SK-N-SH (cell line): ENCODE measurements around the gene CDK14. TPM values are rescaled to one million over a fixed set of nuclear protein-coding genes. Genes with fewer than 3 reads are reported as not detected.

Experiments
- CTCF ChIA-PET: fragments of 300-600, 350-600 bp; formaldehyde crosslinking; extraction: SDS; loops from one replicate; lab custom pipeline; 2021; lab: Yijun Ruan, JAX
- POLR2A ChIA-PET: fragments of 350-600 bp; sonication (Branson Sonifier 250); formaldehyde crosslinking; extraction: SDS; loops from one replicate; lab custom pipeline; 2020; ENCODE audit warnings: antibody characterized with exemption, inconsistent platforms; lab: Yijun Ruan, JAX
- DNase-seq: peaks from one replicate; pipeline ENCODE4 v3.0.0; 2012
- H2AFZ ChIP-seq: fragments of 200-600 bp; sonication (generic); 2 replicates; pipeline ENCODE4 v1.8.1; 2016; ENCODE audit warnings: antibody characterized with exemption, mild to moderate bottlenecking, low read depth
- H3F3A ChIP-seq: fragments of 200-600 bp; sonication (generic); replicated peaks from 2 replicates; pipeline ENCODE3; 2016; ENCODE audit warnings: antibody characterized with exemption, mild to moderate bottlenecking; ENCODE audit not compliant: insufficient read depth
- H3K27ac ChIP-seq, 2 experiments: fragments of 200-500 bp in 1 of 2; fragments of 200-600 bp in 1 of 2; sonication (Bioruptor generic) in 1 of 2; sonication (generic), shearing (Covaris generic) in 1 of 2; 2 replicates each; pipeline versions ENCODE4 v1.5.1 to v1.6.1; 2014 to 2016; ENCODE audit warnings: low read depth in 2 of 2, inconsistent platforms in 1 of 2, low read length in 1 of 2, mild to moderate bottlenecking in 1 of 2, mixed read lengths in 1 of 2
- H3K27me3 ChIP-seq: fragments of 200-600 bp; sonication (generic), shearing (Covaris generic); 2 replicates; pipeline ENCODE4 v1.6.1; 2016; ENCODE audit warnings: mixed run types; ENCODE audit not compliant: insufficient read depth
- H3K36me3 ChIP-seq, 2 experiments: fragments of 200-500 bp in 1 of 2; fragments of 200-600 bp in 1 of 2; sonication (Bioruptor generic) in 1 of 2; sonication (generic) in 1 of 2; replicated peaks in 1 of 2; 2 replicates each; pipeline versions ENCODE3 to v1.5.1; 2014 to 2016; ENCODE audit warnings: low read length in 1 of 2, mild to moderate bottlenecking in 1 of 2; ENCODE audit not compliant: insufficient read depth in 2 of 2, control insufficient read depth in 1 of 2
- H3K4me1 ChIP-seq, 2 experiments: fragments of 200-500 bp in 1 of 2; fragments of 200-600 bp in 1 of 2; sonication (Bioruptor generic) in 1 of 2; sonication (generic), shearing (Covaris generic) in 1 of 2; 2 replicates each; pipeline versions ENCODE4 v1.5.1 to v1.6.1; 2014 to 2016; ENCODE audit warnings: low read depth in 1 of 2, low read length in 1 of 2, mixed run types in 1 of 2; ENCODE audit not compliant: insufficient read depth in 2 of 2, control insufficient read depth in 1 of 2
- H3K4me2 ChIP-seq: fragments of 200-600 bp; sonication (generic), shearing (Covaris generic); 2 replicates; pipeline ENCODE4 v1.6.1; 2017; ENCODE audit warnings: mixed run types
- H3K4me3 ChIP-seq, 2 experiments: fragments of 200-500 bp in 1 of 2; fragments of 200-600 bp in 1 of 2; sonication (Bioruptor generic) in 1 of 2; sonication (generic), shearing (Covaris generic) in 1 of 2; 2 replicates each; pipeline versions ENCODE4 v1.5.1 to v1.8.1; 2014 to 2016; ENCODE audit warnings: low read depth in 2 of 2, inconsistent platforms in 1 of 2, low read length in 1 of 2, mild to moderate bottlenecking in 1 of 2, mixed read lengths in 1 of 2, moderate library complexity in 1 of 2
- H3K79me2 ChIP-seq: fragments of 200-600 bp; sonication (generic); 2 replicates; pipeline ENCODE4 v1.8.1; 2017; ENCODE audit warnings: mild to moderate bottlenecking; ENCODE audit not compliant: insufficient read depth
- H3K9ac ChIP-seq: fragments of 200-600 bp; sonication (generic); 2 replicates; pipeline ENCODE4 v1.6.1; 2017; ENCODE audit warnings: mixed run types
- H3K9me2 ChIP-seq: fragments of 200-600 bp; sonication (generic); 2 replicates; pipeline ENCODE4 v1.6.1; 2017; ENCODE audit warnings: mixed run types
- H3K9me3 ChIP-seq: fragments of 200-600 bp; sonication (generic); 2 replicates; pipeline ENCODE4 v1.6.1; 2017; ENCODE audit warnings: mixed run types, mild to moderate bottlenecking, moderate library complexity
- H4K20me1 ChIP-seq: fragments of 200-600 bp; sonication (generic); 2 replicates; pipeline ENCODE4 v1.6.1; 2017; ENCODE audit warnings: mild to moderate bottlenecking, mixed run types; ENCODE audit not compliant: insufficient read depth
- NFIC ChIP-seq: IDR thresholded peaks from 2 replicates; pipeline ENCODE4 v1.4.0; 2012; ENCODE audit warnings: borderline replicate concordance
- RFX5 ChIP-seq: IDR thresholded peaks from 2 replicates; pipeline ENCODE4 v1.6.1; 2012; ENCODE audit warnings: mild to moderate bottlenecking, improper control_type of control experiment, low read length
- RXRA ChIP-seq: IDR thresholded peaks from 2 replicates; pipeline ENCODE4 v1.4.0; 2012; ENCODE audit warnings: low read depth, mild to moderate bottlenecking, borderline replicate concordance
- SIN3A ChIP-seq: IDR thresholded peaks from 2 replicates; pipeline ENCODE4 v1.6.1; 2012; ENCODE audit warnings: low read depth, mild to moderate bottlenecking, low read length, moderate library complexity, borderline replicate concordance
- SMC3 ChIP-seq: IDR thresholded peaks from 2 replicates; pipeline ENCODE4 v1.6.1; 2012; ENCODE audit warnings: low read depth, low read length, improper control_type of control experiment
- TCF12 ChIP-seq: IDR thresholded peaks from 2 replicates; pipeline ENCODE4 v1.4.0; 2012
- WGBS: methylation state at CpG from one replicate; pipeline ENCODE4 v1.1.6; 2017; ENCODE audit warnings: low lambda C conversion rate; 5-methylcytosine and 5-hydroxymethylcytosine counted together
- polyA plus RNA-seq, 3 experiments: library from polyadenylated mRNA; depleted of rRNA; stranded (reverse); fragments of >200 nt; gene quantifications; 2 replicates each; pipeline ENCODE4 v1.2.3, GENCODE V29; 2012
- TF ChIP-seq, protein P1 (sequence below): IDR thresholded peaks from 2 replicates; pipeline ENCODE4; 2012
- TF ChIP-seq, protein P2 (sequence below): fragments of 150-350 bp; IDR thresholded peaks from 2 replicates; pipeline ENCODE4 v1.6.1; 2016; ENCODE audit warnings: mild to moderate bottlenecking, low read depth, low read length

Gene CDK14
- polyA plus RNA-seq, 1 of the 3 experiments (the other 2 are of a cell fraction), result 13.9 TPM

DNA sequence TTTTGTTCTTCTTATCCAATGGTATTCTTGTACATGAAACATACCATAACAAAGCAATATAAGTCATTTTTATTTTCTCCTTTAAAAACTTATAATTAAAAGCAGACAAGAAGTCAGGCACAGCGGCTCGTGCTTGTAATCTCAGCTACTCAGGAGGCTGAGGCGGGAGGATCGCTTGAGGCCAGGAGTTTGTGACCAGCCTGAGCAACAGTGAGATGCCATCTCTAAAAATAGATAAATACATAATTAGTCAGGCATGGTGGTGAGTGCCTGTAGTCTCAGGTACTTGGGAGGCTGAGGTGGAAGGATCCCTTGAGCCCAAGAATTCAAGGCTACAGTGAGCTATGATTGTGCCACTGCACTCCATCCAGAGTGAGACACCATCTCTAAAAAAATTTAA lies 473.0 kb downstream of the CDK14 start (continued):
- TF ChIP-seq, protein P1, sequence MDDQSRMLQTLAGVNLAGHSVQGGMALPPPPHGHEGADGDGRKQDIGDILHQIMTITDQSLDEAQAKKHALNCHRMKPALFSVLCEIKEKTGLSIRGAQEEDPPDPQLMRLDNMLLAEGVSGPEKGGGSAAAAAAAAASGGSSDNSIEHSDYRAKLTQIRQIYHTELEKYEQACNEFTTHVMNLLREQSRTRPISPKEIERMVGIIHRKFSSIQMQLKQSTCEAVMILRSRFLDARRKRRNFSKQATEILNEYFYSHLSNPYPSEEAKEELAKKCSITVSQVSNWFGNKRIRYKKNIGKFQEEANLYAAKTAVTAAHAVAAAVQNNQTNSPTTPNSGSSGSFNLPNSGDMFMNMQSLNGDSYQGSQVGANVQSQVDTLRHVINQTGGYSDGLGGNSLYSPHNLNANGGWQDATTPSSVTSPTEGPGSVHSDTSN, result no peak

DNA sequence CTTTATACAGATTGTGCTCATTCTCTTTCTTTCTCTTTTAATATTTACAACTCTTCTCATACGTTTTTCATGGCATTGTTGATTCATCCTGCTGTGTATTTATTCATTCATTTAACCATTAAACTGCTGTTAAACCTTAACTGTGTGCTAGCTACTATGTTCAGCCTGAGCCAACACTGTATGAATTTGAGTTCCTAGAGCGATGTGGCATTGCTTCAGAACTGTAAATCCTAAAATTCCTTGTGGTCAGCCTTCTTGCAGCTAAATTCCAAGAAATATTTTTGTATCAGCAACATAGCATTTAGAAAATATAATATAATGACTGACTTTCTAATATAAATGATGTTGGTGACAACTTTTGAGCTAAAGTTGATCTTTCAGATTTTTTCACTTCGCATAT lies 483.4 kb downstream of the CDK14 start:
- Histone ChIP-seq H3K4me1 (peaks cover 15 to 44% of the 10 kb centered on the region in 2 experiments), H3K27me3 (no peaks in the 10 kb centered on the region), H3K9me3 (no peaks in the 10 kb centered on the region), H4K20me1 (no peaks in the 10 kb centered on the region), H3K36me3 (peaks cover 0 to 10% of the 10 kb centered on the region in 2 experiments), H2AFZ (no peak overlapping the region), H3K9me2 (no peaks in the 10 kb centered on the region), H3K9ac (no peak overlapping the region), H3K4me3 (no peak overlapping the region), H3K4me2 (no peak overlapping the region), H3F3A (peaks cover 22% of the 10 kb centered on the region), H3K79me2 (no peaks in the 10 kb centered on the region), H3K27ac (no peak overlapping the region)
- TF ChIP-seq NFIC, result no peak
- TF ChIP-seq RXRA, result no peak
- TF ChIP-seq, protein P2, sequence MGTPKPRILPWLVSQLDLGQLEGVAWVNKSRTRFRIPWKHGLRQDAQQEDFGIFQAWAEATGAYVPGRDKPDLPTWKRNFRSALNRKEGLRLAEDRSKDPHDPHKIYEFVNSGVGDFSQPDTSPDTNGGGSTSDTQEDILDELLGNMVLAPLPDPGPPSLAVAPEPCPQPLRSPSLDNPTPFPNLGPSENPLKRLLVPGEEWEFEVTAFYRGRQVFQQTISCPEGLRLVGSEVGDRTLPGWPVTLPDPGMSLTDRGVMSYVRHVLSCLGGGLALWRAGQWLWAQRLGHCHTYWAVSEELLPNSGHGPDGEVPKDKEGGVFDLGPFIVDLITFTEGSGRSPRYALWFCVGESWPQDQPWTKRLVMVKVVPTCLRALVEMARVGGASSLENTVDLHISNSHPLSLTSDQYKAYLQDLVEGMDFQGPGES, result no peak
- no peak for TF ChIP-seq SIN3A
- no peak for DNase-seq
- WGBS, result 71% methylated on average over 3 of the region's 3 CpGs
- CTCF ChIA-PET, result interaction anchor here (0.8 to 1.6 kb wide), 5 partner anchors 10 to 705 kb away, joined by 3 to 4 read pairs (median 3); no protein-coding TSS in a partner anchor
- POLR2A ChIA-PET, result no interaction called here

- ChIA-PET POLR2A (no interaction called here), CTCF (interaction anchor here (0.8 to 3.2 kb wide), 3 partner anchors 11 to 184 kb away, joined by 4 to 13 read pairs (median 4); partner anchors contain the start of gene FZD1)
- H3K36me3 ChIP-seq, result peaks cover 3 to 16% of the 10 kb centered on the region in 2 experiments
- no peak overlapping the region for H3K4me3 ChIP-seq
- no peaks in the 10 kb centered on the region for H3K27me3 ChIP-seq
- 69% methylated on average over 3 of the region's 3 CpGs for WGBS
- peaks cover 23 to 44% of the 10 kb centered on the region in 2 experiments for H3K4me1 ChIP-seq
- H2AFZ ChIP-seq, result no peak overlapping the region
- H3K9me3 ChIP-seq, result no peaks in the 10 kb centered on the region
- no peaks in the 10 kb centered on the region for H3K79me2 ChIP-seq
- no peak overlapping the region for H3K9ac ChIP-seq
- no peak for TF ChIP-seq SMC3
- no peak for TF ChIP-seq RFX5
- TF ChIP-seq TCF12, result no peak
- H3K9me2 ChIP-seq, result no peaks in the 10 kb centered on the region
- H3F3A ChIP-seq, result peaks cover 22% of the 10 kb centered on the region
- no peak for DNase-seq
- no peak overlapping the region for H3K4me2 ChIP-seq
- no peak overlapping the region for H3K27ac ChIP-seq
- H4K20me1 ChIP-seq, result no peaks in the 10 kb centered on the region
These were observed 484.2 kb downstream of the CDK14 start for GRCh38 chr7:91080351-91080750.
